ENCODE results near the gene NDC1.
"Not testable (repeated sequence)": the region's sequence is repeated elsewhere in the genome, so short reads cannot be mapped to it uniquely, and the experiment has no call there.

Gene NDC1

GRCh38 chr1:53822931-53823330 is 15.2 kb downstream of the NDC1 start:
- DNase-seq (ENCODE audit: low read depth in 2 of 2): no peak

GRCh38 chr1:53821380-53821779 is 16.7 kb downstream of the NDC1 start:
- DNase-seq (ENCODE audit: low read depth in 2 of 2): no peak

DNA sequence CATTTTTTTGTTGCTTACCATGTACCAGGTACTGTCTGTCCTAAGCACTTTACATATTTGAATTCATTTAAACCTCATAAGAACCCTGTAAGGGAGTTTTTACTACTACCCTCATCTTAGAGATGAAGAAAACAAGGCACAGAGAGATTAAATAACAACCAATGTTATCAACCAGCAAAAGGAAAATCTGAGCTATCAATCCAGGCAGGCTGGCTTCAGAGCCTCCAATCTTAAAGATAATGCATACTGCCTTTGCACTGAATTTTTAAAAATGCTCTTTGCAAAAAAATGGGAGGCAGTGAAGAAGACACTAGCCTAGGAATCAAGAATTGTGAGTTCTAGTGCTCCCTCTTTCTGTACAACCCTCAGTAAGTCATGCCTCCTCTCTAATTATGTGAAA is 18.7 kb downstream of the NDC1 start:
- no peak for DNase-seq (ENCODE audit: low read depth in 2 of 2)

- not testable (repeated sequence) for DNase-seq (ENCODE audit: low read depth in 2 of 2)
Observed at GRCh38 chr1:53816584-53816983, 21.5 kb downstream of the NDC1 start.

DNA sequence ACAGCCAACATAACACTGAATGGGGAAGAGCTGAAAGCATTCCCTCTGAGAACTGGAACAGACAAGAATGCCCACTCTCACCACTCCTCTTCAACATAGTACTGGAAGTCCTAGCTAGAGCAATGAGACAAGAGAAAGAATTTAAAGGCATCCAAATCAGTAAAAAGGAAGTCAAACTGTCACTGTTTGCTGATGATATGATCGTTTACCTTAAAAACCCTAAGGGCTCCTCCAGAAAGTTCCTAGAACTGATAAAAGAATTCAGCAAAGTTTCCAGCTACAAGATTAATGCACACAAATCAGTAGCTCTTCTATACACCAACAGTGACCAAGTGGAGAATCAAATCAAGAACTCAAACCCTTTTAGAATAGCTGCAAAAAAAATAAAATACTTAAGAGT is 22.6 kb downstream of the NDC1 start:
- not testable (repeated sequence) for DNase-seq (ENCODE audit: low read depth in 2 of 2)

- no peak for DNase-seq (ENCODE audit: low read depth in 2 of 2)
Observed at GRCh38 chr1:53811414-53811851, 26.7 kb downstream of the NDC1 start.

DNA sequence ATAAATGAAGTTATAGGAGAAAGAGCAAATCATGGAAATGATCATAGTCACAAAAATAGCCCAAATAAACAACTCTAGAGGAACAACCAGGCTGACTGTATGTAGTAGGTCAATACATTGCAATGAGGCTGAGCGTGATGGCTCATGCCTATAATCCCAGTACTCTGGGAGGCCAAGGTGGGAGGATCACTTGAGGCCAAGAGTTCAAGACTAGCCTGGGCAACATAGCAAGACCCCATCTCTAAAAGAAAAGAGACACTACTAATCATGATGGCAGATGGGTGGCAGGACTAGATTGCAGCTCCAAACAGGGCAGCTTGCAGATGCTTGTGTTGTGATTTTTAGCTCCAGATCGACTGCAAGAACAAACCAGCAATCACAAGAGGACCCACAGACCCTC is 27.6 kb downstream of the NDC1 start:
- no peak for DNase-seq (ENCODE audit: low read depth in 2 of 2)

- DNase-seq (ENCODE audit: low read depth in 2 of 2): no peak
Observed at GRCh38 chr1:53810007-53810406, 28.1 kb downstream of the NDC1 start.

DNA sequence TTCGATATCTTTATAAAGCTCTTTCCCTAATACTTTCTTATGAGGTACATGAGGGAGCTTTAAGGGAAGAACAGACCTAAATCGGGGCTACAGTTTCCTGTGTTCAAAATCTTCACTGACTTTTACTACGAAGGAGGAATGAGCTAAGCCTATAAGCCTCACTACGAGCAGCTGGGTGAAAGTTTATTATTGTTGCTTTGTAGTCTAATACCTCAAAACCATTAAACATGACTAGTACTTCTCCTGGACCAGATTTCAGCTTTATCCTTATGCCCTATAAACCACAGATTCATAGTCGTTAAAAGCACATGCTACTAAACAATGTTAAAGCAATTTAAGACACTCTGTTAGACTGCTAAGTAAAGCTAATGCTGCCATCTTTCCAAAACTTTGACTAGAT is 30.2 kb downstream of the NDC1 start:
- no peak for DNase-seq (ENCODE audit: low read depth in 2 of 2)

- no peak for DNase-seq (ENCODE audit: low read depth in 2 of 2)
Observed at GRCh38 chr1:53804791-53805505, 33.1 kb downstream of the NDC1 start.

GRCh38 chr1:53804181-53804580 is 33.9 kb downstream of the NDC1 start:
- no peak for DNase-seq (ENCODE audit: low read depth in 2 of 2)

DNA sequence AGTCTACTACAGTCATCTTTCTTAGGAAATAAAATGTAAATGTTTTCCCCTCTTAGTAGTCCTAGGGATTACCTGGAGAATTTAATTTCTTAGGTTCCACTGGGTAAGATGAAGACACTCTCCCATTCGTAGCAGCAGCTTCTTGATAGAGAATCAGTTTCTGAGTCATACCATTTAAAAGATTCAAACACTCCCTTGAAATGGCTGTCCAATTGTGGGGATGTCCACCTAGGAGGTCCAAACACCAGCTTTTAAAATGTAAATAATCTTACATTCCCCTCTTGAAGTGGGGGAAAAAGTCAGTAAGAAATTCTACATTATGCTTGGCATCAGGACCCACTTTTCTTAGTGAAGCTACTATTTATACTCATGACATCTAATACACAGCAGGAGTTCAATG is 37.5 kb downstream of the NDC1 start:
- DNase-seq (ENCODE audit: low read depth in 2 of 2): no peak

- no peak for DNase-seq (ENCODE audit: low read depth in 2 of 2)
Observed at GRCh38 chr1:53799141-53799540, 39.0 kb downstream of the NDC1 start.

GRCh38 chr1:53792806-53793205 is 45.3 kb downstream of the NDC1 start:
- DNase-seq (ENCODE audit: low read depth in 2 of 2): no peak

DNA sequence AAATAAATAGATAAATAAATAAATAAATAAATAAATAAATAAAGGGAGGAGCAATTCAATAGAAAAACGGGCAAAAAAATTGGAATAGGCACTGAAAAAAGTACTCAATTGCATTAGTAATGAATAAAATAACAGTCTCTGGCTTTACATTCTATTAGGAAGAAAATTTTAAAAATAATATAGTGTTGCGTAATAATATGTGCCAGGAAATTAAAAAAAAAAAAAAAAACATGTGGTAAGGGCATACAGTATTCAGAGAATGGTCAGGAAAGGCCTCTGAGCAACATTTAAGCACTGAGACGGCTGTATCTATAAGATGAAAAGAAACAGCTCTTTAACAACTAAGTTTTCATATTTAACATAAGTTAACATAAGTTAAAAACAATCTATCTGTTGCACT is 50.4 kb downstream of the NDC1 start:
- no peak for DNase-seq (ENCODE audit: low read depth in 2 of 2)

DNA sequence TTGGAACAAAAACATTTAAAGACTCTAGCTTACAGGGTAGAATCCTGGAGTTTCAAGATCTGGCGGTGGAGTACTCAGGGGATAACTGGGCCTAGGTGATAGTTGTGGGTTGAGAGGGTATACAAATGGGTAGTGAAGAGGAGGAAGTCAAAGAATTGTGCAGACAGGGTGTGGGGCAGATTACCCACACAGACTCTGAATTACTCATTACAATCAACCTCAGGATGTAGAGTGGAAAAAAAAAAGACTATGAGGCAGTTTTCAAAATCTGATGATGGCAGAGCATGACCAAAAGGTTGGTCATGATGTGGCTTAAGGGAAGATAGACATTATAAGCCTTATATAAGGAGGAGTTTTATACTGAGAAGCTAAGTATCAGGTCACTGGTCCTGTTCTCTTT is 55.0 kb downstream of the NDC1 start:
- DNase-seq (ENCODE audit: low read depth in 2 of 2): no peak

GRCh38 chr1:53781654-53782053 is 56.4 kb downstream of the NDC1 start:
- no peak for DNase-seq (ENCODE audit: low read depth in 2 of 2)

DNA sequence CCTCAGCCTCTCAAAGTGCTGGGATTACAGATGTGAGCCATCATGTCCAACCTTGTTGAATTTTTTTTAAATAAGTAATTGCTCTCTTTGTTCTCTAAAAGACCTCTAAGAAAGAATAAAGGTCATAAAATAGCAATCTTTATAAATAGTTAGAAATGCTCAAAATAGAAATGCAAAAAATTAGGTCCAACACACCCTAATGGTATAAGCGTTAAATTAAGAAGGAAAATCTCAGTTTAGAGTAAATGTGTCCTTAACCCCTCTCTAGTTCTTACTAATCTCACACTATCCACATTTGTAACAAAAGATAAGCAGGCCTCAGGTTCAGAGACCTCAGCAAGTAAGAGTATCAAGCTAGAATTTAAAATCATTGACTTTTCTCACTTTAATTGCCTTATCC is 60.8 kb downstream of the NDC1 start:
- DNase-seq (ENCODE audit: low read depth in 2 of 2): no peak

- no peak for DNase-seq (ENCODE audit: low read depth in 2 of 2)
Observed at GRCh38 chr1:53771648-53772047, 66.4 kb downstream of the NDC1 start.

DNA sequence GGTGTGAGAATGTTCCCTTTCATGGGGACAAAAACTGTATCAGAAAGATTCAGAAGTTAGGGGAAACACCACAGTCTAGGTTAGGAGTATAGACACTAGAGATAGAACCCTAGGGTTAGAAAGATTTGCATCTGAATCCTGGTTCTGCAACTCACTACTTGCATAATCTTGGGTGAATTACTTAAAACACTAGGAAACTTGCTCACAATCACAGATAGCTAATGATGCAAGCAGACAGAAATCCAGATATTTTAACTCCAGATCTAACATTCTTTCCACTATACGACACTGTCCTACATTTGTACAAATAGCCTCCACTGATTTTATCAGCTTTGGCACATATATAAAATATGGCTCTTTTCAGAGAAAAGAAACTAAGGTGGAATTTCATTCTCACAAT is 68.3 kb downstream of the NDC1 start:
- DNase-seq (ENCODE audit: low read depth in 2 of 2): no peak

GRCh38 chr1:53769184-53769583 is 68.9 kb downstream of the NDC1 start:
- DNase-seq (ENCODE audit: low read depth in 2 of 2): no peak

DNA sequence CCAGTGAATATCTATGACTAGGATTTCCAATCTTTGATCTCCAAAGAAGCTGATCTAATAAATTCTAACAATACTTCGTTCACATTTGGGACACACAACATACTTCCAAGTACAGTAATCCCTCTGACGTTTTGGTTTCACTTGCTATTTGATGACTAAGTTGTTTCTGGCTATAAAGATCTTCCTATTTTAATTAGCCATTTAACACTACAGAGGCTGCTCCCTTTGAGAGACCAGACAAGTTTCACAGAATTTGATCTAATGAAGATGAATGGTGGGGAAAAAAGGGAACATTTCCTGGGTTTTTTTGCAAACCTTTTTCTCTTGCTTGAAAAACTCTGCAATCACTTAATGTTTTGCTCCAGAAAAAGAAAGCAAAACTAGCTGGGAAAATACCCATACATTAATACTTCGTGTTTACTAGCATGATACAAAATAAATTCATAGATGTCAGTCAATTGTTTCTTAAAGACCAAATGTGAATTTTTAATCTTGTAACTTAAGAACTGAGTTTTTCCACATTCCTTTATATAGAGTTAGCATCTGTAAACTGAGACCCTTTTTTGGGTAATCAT is 71.2 kb downstream of the NDC1 start:
- DNase-seq (ENCODE audit: low read depth in 2 of 2): no peak

GRCh38 chr1:53766194-53766742 is 71.8 kb downstream of the NDC1 start:
- no peak for DNase-seq (ENCODE audit: low read depth in 2 of 2)

- DNase-seq (ENCODE audit: low read depth in 2 of 2): no peak
Observed at GRCh38 chr1:53765657-53766056, 72.4 kb downstream of the NDC1 start.
